Medulla oblongata (tissue), 1 donor: ENCODE data around the gene TMEM147.

ENCODE experiments used
- DNase-seq: peaks from one replicate; pipeline ENCODE4 v3.0.0-alpha.2; 2015; ENCODE audit errors: extremely low spot score

The TMEM147 gene

GRCh38 chr19:35519291-35519690 is 26.1 kb upstream of the TMEM147 start:
- no peak for DNase-seq

DNA sequence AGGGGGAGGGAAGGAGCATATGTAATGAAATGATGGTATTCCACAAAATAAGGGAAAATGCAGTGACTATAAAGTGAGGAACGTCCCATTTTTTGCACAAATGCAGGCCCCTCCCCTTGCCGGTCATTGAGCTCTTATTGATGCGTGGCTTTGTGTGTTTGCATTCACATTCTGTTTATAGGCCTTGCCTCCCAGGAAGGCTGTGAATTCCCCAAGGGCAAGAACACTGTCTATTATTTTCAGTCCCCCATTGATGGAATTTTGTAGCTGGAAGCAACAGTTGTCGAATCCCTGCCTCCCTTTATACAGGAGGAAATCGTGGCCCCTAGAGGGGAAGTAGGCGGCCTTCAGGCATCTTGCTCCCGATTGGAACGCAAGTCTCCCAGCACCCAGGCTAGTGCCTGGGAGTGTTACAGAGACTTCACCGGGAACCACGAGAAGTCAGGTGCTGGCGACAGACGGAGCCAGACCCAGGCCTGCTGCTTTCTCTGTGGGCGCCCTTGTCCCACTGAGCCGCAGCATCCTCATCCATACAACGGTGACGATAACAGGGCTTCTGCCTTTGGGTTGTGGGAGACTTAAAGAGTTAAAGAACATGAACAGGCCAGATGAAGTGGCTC is 24.2 kb upstream of the TMEM147 start:
- no peak for DNase-seq

- no peak for DNase-seq
Observed at GRCh38 chr19:35522745-35523327, 22.6 kb upstream of the TMEM147 start.

DNA sequence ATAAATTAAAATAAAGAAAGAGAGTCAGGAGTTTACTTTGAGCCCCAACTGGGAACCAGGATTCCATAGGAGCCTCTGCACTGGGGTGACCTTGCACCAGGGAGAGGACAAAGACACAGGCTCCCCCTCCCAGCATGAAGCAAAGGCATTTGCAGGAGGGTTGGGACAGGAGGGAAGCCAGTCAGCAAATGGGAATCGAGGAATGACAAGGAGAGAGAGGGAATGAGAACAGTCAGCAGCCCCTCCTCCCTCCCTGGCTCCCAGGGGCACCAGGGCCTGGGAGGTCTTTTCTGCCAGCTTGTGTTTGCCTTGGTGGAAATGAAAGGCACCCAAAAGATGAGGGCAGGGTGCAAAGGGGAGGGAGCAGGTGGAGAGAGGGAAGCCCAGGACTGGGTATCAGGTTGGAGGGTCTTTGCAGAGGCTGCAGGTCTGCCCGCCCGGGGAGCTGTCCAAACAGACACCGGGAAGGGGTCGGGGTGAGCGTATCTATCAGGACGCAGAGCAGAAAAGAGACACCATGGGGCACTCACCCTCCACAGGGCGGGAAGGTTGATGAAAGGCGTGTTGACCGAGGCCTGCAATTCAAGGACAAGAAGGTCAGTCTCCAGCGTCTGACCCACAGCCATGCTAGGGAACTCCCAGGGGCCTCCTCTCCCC is 21.1 kb upstream of the TMEM147 start:
- DNase-seq, result no peak

DNA sequence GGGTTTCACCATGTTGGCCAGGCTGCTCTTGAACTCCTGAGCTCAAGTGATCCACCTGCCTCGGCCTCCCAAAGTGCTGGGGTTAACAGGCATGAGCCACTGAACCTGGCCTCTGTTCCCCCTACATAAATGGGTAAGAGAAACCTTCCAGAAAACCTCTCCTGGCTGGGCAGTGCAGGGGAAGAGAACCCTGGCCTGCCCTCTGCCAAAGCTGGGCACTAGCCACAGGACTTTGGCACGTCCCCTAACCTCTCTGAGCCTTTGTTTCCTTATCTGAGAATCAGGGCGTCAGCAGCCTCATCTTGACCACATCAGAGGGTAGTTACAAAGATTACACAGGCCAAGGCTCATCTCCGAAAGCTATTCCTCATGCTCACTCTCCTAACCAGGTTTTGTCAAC is 19.6 kb upstream of the TMEM147 start:
- no peak for DNase-seq

GRCh38 chr19:35528218-35529038 is 17.0 kb upstream of the TMEM147 start, which contains the start of gene SBSN:
TSS of gene SBSN (minus strand) at chr19:35528311. CDS start at chr19:35528281, 30 bp downstream.
- no peak for DNase-seq

GRCh38 chr19:35529241-35530218 is 15.9 kb upstream of the TMEM147 start:
- DNase-seq, result no peak

DNA sequence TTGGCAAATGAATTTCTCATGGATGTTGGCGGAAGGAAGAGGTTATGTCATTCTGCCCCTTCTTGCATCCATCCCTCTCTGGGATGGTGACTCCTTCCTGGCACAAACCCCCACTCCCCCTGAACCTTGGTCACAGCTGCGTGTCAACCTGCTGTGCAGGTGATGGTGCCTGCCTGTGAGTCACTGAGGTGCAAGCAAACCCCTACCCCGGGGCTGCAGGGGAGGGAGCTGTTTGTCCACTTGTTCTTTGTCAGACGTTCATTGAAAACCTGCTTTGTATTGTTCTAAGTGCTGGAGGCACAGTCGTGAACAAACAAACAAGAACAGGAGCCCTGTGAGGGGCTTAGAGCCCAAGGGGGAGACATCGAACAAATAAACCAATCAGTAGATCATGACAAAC is 14.1 kb upstream of the TMEM147 start:
- DNase-seq, result no peak

DNA sequence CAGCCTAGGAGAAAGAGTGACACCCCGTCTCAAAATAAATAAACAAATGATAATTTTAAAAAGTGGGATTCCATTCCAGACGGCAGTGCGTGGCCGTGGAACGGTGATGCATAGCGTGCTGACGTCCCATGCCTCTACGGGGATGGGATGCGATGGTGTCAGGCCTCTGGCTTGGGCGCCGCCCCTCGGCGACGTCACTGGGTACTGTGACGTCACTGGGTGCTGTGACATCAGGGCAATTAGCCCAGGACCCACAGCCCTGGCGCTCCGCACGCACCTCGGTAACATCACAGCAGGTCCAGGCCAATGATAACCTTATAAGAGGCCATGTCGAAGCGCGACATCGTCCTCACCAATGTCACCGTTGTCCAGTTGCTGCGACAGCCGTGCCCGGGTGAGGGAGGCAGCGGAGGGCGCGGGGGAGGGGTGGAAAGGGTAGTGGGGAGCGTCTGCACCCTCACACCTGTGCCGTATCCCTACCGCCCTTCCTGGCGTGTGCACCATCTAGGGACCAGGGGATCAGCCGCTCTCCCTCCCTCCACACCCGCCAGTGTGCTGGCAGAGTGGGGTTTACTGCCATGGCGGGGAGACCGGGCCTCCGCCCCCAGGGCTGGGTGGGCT is 12.1 kb upstream of the TMEM147 start, which contains the start of gene GAPDHS:
TSS of gene GAPDHS (plus strand) at position 256 of the 621 bp plus-strand sequence. CDS start at position 328, 72 bp downstream.
- no peak for DNase-seq

DNA sequence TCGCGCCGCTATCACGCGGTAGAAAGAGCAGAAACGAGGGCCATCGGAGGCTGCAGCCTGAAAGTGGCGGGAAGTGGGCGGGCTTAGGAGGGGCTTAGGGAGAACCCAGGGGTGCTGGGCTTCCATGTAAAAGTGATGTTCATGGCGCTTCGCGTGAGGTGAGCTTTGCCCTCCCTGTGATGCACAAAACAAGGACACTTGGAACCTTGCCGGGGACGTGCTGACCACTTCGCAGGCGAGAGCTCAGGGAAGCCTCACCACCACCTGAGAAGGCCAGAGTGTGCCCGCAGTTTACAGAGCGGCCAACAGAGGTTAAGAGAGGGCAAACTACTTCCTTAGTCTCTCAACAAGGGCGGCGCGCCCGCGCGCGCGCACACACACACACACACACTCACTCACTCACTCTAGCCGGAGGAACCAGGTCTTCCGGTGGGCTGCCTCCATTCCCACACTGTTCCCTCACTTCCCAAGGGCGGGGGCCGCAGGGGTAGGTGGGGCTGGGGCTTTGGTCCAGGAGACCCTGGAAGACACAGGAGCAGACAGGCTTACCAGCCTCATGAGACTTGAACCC is 11.5 kb upstream of the TMEM147 start:
- DNase-seq, result no peak

GRCh38 chr19:35534803-35535480 is 10.5 kb upstream of the TMEM147 start:
- no peak for DNase-seq

DNA sequence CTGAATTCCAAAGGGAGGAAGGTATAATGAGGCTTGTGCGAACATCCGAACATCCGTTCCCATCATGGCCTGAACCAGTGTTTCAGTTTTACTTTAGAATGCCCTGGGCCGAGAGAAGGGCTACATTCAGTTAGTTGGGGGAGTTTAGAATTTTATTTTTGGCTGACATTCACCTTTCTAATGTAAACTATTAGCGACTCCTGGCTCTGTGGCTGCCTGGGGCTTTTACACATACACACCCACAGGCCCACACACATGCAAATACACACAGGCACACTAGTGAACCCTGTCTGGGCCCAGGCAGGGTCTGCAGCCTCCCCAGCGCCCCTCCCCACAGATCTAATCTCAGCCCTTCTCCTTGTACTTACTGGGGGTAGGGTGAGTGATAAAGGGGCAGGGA is 6.1 kb upstream of the TMEM147 start:
- no peak for DNase-seq

DNA sequence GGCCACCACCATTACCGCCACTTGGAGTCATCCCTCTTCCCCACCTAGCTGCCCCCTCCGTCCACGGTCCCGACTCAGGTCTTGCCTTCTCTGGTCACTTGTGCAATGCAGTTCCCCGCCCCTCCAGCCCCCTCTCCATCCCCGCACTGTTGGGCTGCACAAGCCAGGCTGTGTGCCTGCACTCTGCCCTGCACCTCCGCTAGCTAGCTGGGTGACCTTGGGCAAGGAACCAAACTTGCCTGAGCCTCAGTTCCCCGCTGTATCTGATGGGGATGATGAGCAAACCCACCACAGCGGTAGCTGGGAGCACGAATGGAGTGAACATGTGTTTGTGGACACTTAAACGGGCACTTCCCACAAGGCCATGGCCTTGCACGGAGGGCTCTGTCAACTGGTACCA is 5.6 kb upstream of the TMEM147 start:
- no peak for DNase-seq

- DNase-seq, result no peak
Observed at GRCh38 chr19:35540356-35540927, 5.0 kb upstream of the TMEM147 start.

DNA sequence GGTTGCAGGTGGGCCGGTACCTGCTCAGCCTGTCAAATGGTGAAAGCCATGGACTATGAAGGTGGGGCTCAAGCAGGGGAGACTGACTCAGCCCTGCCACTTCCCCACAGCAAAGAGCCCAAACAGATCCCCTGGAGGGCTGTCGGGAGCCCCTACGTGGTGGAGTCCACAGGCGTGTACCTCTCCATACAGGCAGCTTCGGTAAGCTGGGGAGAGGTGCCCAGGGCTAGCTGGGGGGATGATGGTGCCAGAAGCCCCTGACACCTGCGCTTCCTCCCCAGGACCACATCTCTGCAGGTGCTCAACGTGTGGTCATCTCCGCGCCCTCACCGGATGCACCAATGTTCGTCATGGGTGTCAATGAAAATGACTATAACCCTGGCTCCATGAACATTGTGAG is 3.2 kb upstream of the TMEM147 start:
- DNase-seq, result no peak

- DNase-seq, result no peak
Observed at GRCh38 chr19:35543280-35544109, 1.9 kb upstream of the TMEM147 start.

GRCh38 chr19:35544110-35544802 is 1.2 kb upstream of the TMEM147 start:
- DNase-seq, result no peak

DNA sequence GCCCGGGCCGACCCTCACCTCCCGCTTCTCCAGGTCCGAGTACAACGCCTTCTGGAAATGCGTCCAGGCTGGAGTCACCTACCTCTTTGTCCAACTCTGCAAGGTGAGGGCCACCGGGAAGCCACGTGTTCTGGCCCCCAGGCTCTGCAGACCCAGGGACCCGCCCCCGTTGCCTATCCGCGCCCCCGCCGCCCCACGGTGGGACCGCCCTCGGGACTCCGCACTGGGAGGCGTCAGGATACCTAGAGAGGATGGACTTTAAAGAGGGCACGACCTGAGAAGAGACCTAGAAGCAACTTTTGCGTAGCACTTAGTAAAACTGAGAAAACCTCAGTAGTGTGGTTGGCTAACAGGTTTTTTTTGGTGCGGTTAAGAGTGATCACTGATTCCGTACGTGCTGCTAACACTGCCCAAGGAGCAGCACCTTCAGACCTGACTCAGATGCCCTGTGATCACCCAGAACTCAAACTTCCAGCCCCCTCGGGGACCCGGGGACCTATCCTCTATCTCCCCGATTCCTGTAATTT is 492 bp downstream of the TMEM147 start:
- DNase-seq, result no peak
